Natural killer cell treated with Interleukin-12 subunit alpha and Interleukin-12 subunit beta and Interleukin-15 and Interleukin-18, amount 100 ng/mL, for 72 hours (primary cell): ENCODE results near the gene DDX39B. TPM values are rescaled to one million over a fixed set of nuclear protein-coding genes. Genes with fewer than 3 reads are reported as not detected.
A peak's percentile ranks its signal among the peaks of the same experiment; 100 is the strongest.

Experiments used
- ATAC-seq, 2 donors: fragments of 150-1000 bp; cut with Tn5 transposase in 1 of 2; sonication (Bioruptor Pico), chemical (Tn5 transposase) in 1 of 2; 2 replicates each; pipeline ENCODE4 v1.10.0; 2021
- DNase-seq: peaks from one replicate; pipeline ENCODE4 v3.0.0; 2022; ENCODE audit warnings: low spot score
- H3K27ac Mint-ChIP-seq, 2 donors: 1 replicate in 1 of 2; 2 replicates in 1 of 2; pipeline ENCODE4 v1.8.0; 2022; ENCODE audit warnings: mixed read lengths in 2 of 2, mild to moderate bottlenecking in 1 of 2, moderate library complexity in 1 of 2
- H3K27me3 Mint-ChIP-seq, 2 donors: 1 replicate in 1 of 2; 2 replicates in 1 of 2; pipeline ENCODE4 v1.8.0; 2022; ENCODE audit warnings: mixed read lengths in 2 of 2
- H3K36me3 Mint-ChIP-seq: one replicate; pipeline ENCODE4 v1.8.0; 2022; ENCODE audit warnings: mixed read lengths
- H3K4me1 Mint-ChIP-seq, 2 donors: 1 replicate in 1 of 2; 2 replicates in 1 of 2; pipeline ENCODE4 v1.8.0; 2022; ENCODE audit warnings: low read depth in 2 of 2, mixed read lengths in 2 of 2, mild to moderate bottlenecking in 1 of 2
- H3K4me3 Mint-ChIP-seq: one replicate; pipeline ENCODE4 v1.8.0; 2022; ENCODE audit warnings: mixed read lengths
- H3K9me3 Mint-ChIP-seq: 2 replicates; pipeline ENCODE4 v1.8.0; 2022; ENCODE audit warnings: mixed read lengths
- total RNA-seq, 2 donors: library from RNA; stranded (reverse); gene quantifications; one replicate each; pipeline ENCODE4 v1.2.3, GENCODE V29; 2022

DDX39B gene
- total RNA-seq, 2 donors from 2014 or later: 469 to 713 TPM

DNA sequence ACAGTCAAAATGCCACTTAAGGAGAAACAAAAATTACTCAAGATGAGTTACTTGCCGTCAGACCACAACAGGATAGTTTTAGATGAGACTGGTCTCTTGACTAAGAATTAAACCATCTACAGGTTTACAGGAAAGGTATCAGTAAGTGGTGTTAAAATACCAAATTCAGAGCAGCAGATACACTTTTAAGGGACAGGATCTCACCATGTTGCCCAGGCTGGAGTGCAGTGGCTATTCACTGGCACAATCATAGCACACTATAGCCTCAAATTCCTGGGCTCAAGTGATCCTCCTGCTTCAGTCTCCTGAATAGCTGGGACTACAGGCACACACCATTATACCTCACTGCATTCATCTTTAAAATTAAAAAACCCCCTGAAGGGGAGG lies 8.4 kb downstream of the DDX39B start:
- Mint-ChIP-seq H3K9me3 (no peaks in the 10 kb centered on the region), H3K4me1 (peaks cover 22 to 42% of the 10 kb centered on the region in 2 donors), H3K36me3 (peaks cover 45% of the 10 kb centered on the region), H3K27ac (peak overlapping the region in 1 of 2 donors; percentile 39), H3K4me3 (no peak overlapping the region), H3K27me3 (no peaks in the 10 kb centered on the region)
- no peak for DNase-seq
- no peak for ATAC-seq

DNA sequence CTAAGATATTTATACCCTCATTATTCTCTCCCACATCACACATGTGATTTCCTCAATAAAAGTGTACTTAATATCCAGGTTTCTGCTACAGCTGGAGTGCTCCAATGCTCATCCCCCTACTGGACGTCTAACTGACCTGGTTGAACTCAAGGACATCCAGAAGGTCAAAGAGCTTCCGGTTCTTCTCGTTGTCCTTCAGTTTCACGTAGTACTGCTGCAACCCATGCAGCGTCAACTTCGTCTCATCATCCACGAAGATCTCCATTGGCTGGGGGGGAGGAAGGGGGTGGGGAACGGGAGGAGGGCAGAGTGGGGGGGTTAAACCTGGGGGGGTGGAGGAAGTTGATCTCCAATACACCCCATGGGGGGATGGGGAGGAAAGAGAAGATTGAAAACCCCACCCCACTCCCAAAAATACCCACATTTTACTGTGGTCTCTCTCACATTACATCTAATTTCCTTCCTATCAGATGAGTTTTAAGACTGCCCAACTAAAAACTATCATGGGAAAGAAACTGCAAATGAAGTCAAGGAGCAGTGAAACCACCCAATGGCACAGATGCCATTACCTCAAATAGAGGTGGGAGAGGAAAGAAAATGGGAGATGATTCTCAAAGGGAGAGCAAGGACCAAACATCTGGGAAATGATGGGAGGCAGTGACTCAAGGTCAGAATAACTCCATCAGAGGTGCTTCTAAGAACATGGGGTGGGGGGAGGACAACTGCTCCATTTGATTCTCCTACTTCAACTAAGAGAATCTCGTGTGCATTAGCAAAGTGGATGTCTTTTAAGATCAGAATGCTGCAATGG lies 9.0 kb downstream of the DDX39B start:
- Mint-ChIP-seq H3K9me3 (no peaks in the 10 kb centered on the region), H3K27me3 (no peaks in the 10 kb centered on the region), H3K36me3 (peaks cover 44% of the 10 kb centered on the region), H3K4me1 (peaks cover 19 to 39% of the 10 kb centered on the region in 2 donors), H3K27ac (peak overlapping the region; percentile 27 to 39), H3K4me3 (no peak overlapping the region)
- DNase-seq: no peak
- ATAC-seq: peak in 1 of 2 donors; percentile 37

- Mint-ChIP-seq H3K4me3 (no peak overlapping the region), H3K4me1 (peaks cover 19 to 35% of the 10 kb centered on the region in 2 donors)
Observed at GRCh38 chr6:31531771-31532643, 9.8 kb downstream of the DDX39B start.

GRCh38 chr6:31531162-31531561 lies 10.6 kb downstream of the DDX39B start:
- H3K27ac Mint-ChIP-seq: no peak overlapping the region

More at GRCh38 chr6:31531771-31532643, 9.8 kb downstream of the DDX39B start:
- H3K9me3 Mint-ChIP-seq: no peaks in the 10 kb centered on the region
- peak overlapping the region in 1 of 2 donors; percentile 27 for H3K27ac Mint-ChIP-seq
- peaks cover 44% of the 10 kb centered on the region for H3K36me3 Mint-ChIP-seq
- DNase-seq (no peak), ATAC-seq (no peak)
- H3K27me3 Mint-ChIP-seq: no peaks in the 10 kb centered on the region

DNA sequence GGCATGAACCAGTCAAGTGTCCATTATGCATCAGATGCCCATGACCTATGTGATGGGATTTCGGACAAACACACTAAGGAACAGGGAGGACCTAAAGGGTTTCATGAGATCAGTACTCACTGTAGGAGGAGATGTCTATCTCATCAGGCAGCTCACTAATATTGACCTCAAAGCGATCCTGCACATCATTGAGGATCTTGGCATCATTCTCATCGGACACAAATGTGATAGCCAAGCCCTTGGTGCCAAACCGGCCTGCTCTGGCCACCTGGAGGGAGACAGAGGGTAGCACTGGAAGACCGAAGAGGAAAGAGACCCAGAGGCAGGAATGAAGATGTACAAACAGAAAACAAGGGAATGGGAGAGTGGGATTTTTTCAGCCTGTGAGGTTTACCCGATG lies 11.1 kb downstream of the DDX39B start:
- peaks cover 12 to 29% of the 10 kb centered on the region in 2 donors for H3K4me1 Mint-ChIP-seq
- H3K9me3 Mint-ChIP-seq: no peaks in the 10 kb centered on the region
- no peak for ATAC-seq
- H3K4me3 Mint-ChIP-seq: no peak overlapping the region
- DNase-seq: no peak
- H3K36me3 Mint-ChIP-seq: peaks cover 34% of the 10 kb centered on the region
- H3K27me3 Mint-ChIP-seq: no peaks in the 10 kb centered on the region
- H3K27ac Mint-ChIP-seq: no peak overlapping the region

More at GRCh38 chr6:31531162-31531561, 10.6 kb downstream of the DDX39B start:
- peaks cover 14 to 32% of the 10 kb centered on the region in 2 donors for H3K4me1 Mint-ChIP-seq
- ATAC-seq: no peak
- no peaks in the 10 kb centered on the region for H3K9me3 Mint-ChIP-seq
- no peaks in the 10 kb centered on the region for H3K27me3 Mint-ChIP-seq
- peaks cover 39% of the 10 kb centered on the region for H3K36me3 Mint-ChIP-seq
- no peak overlapping the region for H3K4me3 Mint-ChIP-seq
- no peak for DNase-seq

GRCh38 chr6:31529329-31530150 lies 12.3 kb downstream of the DDX39B start:
- Mint-ChIP-seq H3K27me3 (no peaks in the 10 kb centered on the region), H3K9me3 (no peaks in the 10 kb centered on the region), H3K27ac (no peak overlapping the region), H3K4me3 (no peak overlapping the region), H3K36me3 (peaks cover 26% of the 10 kb centered on the region), H3K4me1 (peaks cover 8 to 21% of the 10 kb centered on the region in 2 donors)
- ATAC-seq (peak in 1 of 2 donors; percentile 13), DNase-seq (no peak)

- Mint-ChIP-seq H3K36me3 (peaks cover 26% of the 10 kb centered on the region), H3K9me3 (no peaks in the 10 kb centered on the region), H3K4me3 (no peak within 1 kb of the TSS), H3K27ac (no peak within 1 kb of the TSS), H3K27me3 (no peaks in the 10 kb centered on the region), H3K4me1 (peaks cover 8 to 21% of the 10 kb centered on the region in 2 donors)
- ATAC-seq (peak in 1 of 2 donors; percentile 37), DNase-seq (no peak)
Observed at GRCh38 chr6:31528821-31529328, 12.9 kb downstream of the DDX39B start, which contains the start of gene MCCD1. TSS of gene MCCD1 (plus strand) at chr6:31528962. CDS start at chr6:31529015, 53 bp downstream.

- no peak overlapping the region for H3K4me3 Mint-ChIP-seq
- peaks cover 8 to 19% of the 10 kb centered on the region in 2 donors for H3K4me1 Mint-ChIP-seq
- H3K27ac Mint-ChIP-seq: no peak overlapping the region
- no peaks in the 10 kb centered on the region for H3K9me3 Mint-ChIP-seq
- H3K27me3 Mint-ChIP-seq: no peaks in the 10 kb centered on the region
- DNase-seq (no peak), ATAC-seq (peak in 1 of 2 donors; percentile 8)
- peaks cover 26% of the 10 kb centered on the region for H3K36me3 Mint-ChIP-seq
Observed at GRCh38 chr6:31528307-31528777, 13.5 kb downstream of the DDX39B start.

DNA sequence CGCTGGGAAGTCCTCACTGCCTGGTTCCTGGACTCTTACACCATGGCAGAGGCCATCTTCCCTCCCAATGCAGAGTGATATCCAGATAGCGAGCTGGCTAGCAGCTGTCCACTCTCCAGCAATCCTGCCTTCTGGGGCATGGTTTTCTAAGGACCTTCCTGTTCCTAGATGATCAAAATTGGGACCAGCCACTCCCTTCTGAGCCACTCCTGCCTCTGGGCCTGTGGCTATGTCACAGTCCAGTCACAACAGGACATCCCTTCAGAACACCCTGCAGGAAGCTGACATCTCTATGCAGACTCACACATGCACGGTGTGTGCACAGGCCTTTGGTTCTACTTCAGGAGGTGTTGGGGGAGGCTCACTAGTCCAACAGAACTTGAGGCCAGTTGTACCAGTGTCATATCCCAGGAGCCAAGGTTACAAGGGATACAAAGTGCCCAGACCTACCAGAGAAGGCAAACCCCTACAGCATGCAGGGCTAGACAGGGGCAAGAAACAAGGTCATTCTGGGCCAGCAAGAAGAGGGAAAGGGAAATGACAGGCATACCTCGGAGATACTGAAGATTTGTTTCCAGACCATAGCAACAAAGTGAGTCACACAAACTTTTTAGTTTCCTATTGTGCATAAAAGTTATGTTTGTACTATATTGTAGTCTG lies 15.7 kb downstream of the DDX39B start:
- Mint-ChIP-seq H3K27me3 (no peaks in the 10 kb centered on the region), H3K4me1 (peaks cover 8 to 9% of the 10 kb centered on the region in 2 donors), H3K4me3 (no peak overlapping the region), H3K36me3 (peaks cover 15% of the 10 kb centered on the region), H3K9me3 (no peaks in the 10 kb centered on the region), H3K27ac (no peak overlapping the region)
- DNase-seq (no peak), ATAC-seq (peak in 1 of 2 donors; percentile 55)

DNA sequence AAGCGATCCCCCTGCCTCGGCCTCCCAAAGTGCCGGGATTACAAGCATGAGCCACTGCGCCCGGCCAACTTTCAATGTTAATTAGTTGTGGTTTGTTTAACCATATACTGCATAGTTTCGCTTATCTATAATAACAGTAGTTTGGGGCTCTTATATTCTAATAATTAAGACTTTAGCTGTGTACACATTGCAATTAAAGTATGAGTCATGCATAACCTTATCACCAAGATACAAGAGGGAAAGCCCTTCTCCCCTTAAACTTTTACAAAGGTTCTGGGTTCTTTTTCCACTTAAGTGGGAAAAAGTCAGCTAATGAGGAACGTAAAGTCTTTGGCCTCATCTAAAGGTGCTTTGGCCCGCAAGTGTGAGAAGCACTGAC lies 16.3 kb downstream of the DDX39B start:
- H3K9me3 Mint-ChIP-seq: no peaks in the 10 kb centered on the region
- H3K4me3 Mint-ChIP-seq: no peak overlapping the region
- peaks cover 10% of the 10 kb centered on the region for H3K36me3 Mint-ChIP-seq
- H3K27ac Mint-ChIP-seq: no peak overlapping the region
- no peaks in the 10 kb centered on the region for H3K27me3 Mint-ChIP-seq
- peaks cover 5 to 6% of the 10 kb centered on the region in 2 donors for H3K4me1 Mint-ChIP-seq
- no peak for ATAC-seq
- DNase-seq: no peak

DNA sequence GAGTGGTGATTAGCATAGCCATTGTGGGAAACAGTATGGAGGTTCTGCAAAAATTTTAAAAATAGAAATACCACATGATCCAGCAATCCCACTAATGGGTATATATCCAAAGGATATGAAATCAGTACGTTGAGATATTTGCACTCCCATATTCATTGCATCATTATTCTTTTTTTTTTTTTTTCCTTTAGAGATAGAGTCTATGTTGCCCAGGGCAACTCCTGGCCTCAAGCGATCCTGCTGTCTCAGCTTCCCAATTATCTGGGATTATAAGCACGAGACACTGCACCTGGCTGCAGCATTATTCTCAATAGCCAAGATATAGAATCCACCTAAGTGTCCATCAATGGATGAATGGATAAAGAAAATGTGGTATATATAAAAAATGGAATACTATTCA lies 20.0 kb downstream of the DDX39B start:
- no peaks in the 10 kb centered on the region for H3K27me3 Mint-ChIP-seq
- H3K4me1 Mint-ChIP-seq: peaks cover 3 to 4% of the 10 kb centered on the region in 2 donors
- no peaks in the 10 kb centered on the region for H3K36me3 Mint-ChIP-seq
- no peak overlapping the region for H3K4me3 Mint-ChIP-seq
- H3K27ac Mint-ChIP-seq: no peak overlapping the region
- no peaks in the 10 kb centered on the region for H3K9me3 Mint-ChIP-seq
- ATAC-seq: no peak
- DNase-seq: no peak

GRCh38 chr6:31513456-31514165 lies 28.2 kb downstream of the DDX39B start:
- H3K9me3 Mint-ChIP-seq: no peaks in the 10 kb centered on the region

More at GRCh38 chr6:31513456-31514165, 28.2 kb downstream of the DDX39B start:
- no peak overlapping the region for H3K4me3 Mint-ChIP-seq
- H3K27me3 Mint-ChIP-seq: no peaks in the 10 kb centered on the region
- no peak overlapping the region for H3K27ac Mint-ChIP-seq
- ATAC-seq (no peak), DNase-seq (no peak)
- H3K36me3 Mint-ChIP-seq: no peaks in the 10 kb centered on the region
- H3K4me1 Mint-ChIP-seq: no peaks in the 10 kb centered on the region
